ENCODE data around the gene MRPL4. TPM values are rescaled to one million over a fixed set of nuclear protein-coding genes. Genes with fewer than 3 reads are reported as not detected.
A peak's percentile ranks its signal among the peaks of the same experiment; 100 is the strongest.

Gene MRPL4
- total and polyA plus RNA-seq, 2 of the 13 experiments (the other 11 are each of a cell fraction or from before 2014, with no cell fraction given), result 40.6 to 42.5 TPM

- ATAC-seq, result no peak
- CTCF ChIA-PET (ENCODE audit: low intra/inter-chr PET ratio, low total read pairs), result no interaction called here
- H3K9me3 ChIP-seq (ENCODE audit: low read length), result no peaks in the 10 kb centered on the region
- POLR2A ChIA-PET, result interaction anchor here (3.3 kb wide), 1 partner anchor 7 kb away, joined by 23 read pairs; the partner anchor contains the start of gene ICAM1
- in situ Hi-C loops (cut with HindIII; ENCODE audit: extremely low pct_ligation_motif_present, low pct_unique_long_range_greater_than_20kb) (no loop called here), intact Hi-C loops (cut with micrococcal nuclease; ENCODE audit: unreplicated experiment) (no loop called here)
- no peak overlapping the region for H3K27ac ChIP-seq (ENCODE audit: extremely low read length, insufficient read depth, low read length)
- H3K9ac ChIP-seq (ENCODE audit: insufficient read depth, low read depth, low read length), result no peak overlapping the region
- no peak overlapping the region for H2AFZ ChIP-seq (ENCODE audit: low read length)
- H3K36me3 ChIP-seq (replicated peaks in 1 of 2; ENCODE audit: control insufficient read depth in 1 of 2, insufficient read depth in 2 of 2, low read length in 2 of 2), result peaks cover 10 to 33% of the 10 kb centered on the region in 2 experiments; a peak in 4 of 5 replicates
- peaks cover 12% of the 10 kb centered on the region for H3K4me1 ChIP-seq (ENCODE audit: insufficient read depth, low read length)
- BruUV-seq (replicated peaks), result TSS peak; percentile 31
- WGBS (ENCODE audit: low lambda C conversion rate), result 97% methylated on average over 9 of the region's 9 CpGs
- DNase-seq (ENCODE audit: low spot score), result no peak
- H3K4me3 ChIP-seq (replicated peaks in 1 of 3; ENCODE audit: insufficient read depth in 1 of 3, low read depth in 2 of 3, low read length in 3 of 3), result no peak overlapping the region
- TF ChIP-seq ZBTB10 (CRISPR knock-in tag; IDR thresholded peaks at IDR 0.05; ENCODE audit: borderline replicate concordance), result no peak
- peak; percentile 85 for TF ChIP-seq ZNF121 (CRISPR knock-in tag; IDR thresholded peaks at IDR 0.05)
- H4K20me1 ChIP-seq (ENCODE audit: insufficient read depth, low read length), result peaks cover 3% of the 10 kb centered on the region; the same call in 1 of the 2 replicates
- H3K4me2 ChIP-seq (ENCODE audit: low read depth, low read length), result no peak overlapping the region
- no peak for FAIRE-seq
- peaks cover 3% of the 10 kb centered on the region for H3K79me2 ChIP-seq (ENCODE audit: insufficient read depth, low read length)
- H3K27me3 ChIP-seq (ENCODE audit: control insufficient read depth in 1 of 2, insufficient read depth in 2 of 2, low read length in 2 of 2), result no peaks in the 10 kb centered on the region
Observed at GRCh38 chr19:10277795-10278589, 26.0 kb downstream of the MRPL4 start.

GRCh38 chr19:10278935-10279334 is 26.9 kb downstream of the MRPL4 start:
- ChIA-PET POLR2A (interaction anchor here (2.3 to 3.3 kb wide), 2 partner anchors 8 to 10 kb away, joined by 8 to 23 read pairs; partner anchors contain the start of genes ICAM1 and ICAM5), CTCF (ENCODE audit: low intra/inter-chr PET ratio, low total read pairs) (no interaction called here)
- H3K9me3 ChIP-seq (ENCODE audit: low read length), result no peaks in the 10 kb centered on the region
- DNase-seq (ENCODE audit: low spot score) (no peak), ATAC-seq (no peak), FAIRE-seq (no peak)
- no TSS peak for BruUV-seq (replicated peaks)
- H3K79me2 ChIP-seq (ENCODE audit: insufficient read depth, low read length), result peaks cover 2% of the 10 kb centered on the region
- TF ChIP-seq DNMT1 (CRISPR knock-in tag; IDR thresholded peaks at IDR 0.05) (no peak), ZNF75D (CRISPR knock-in tag; IDR thresholded peaks at IDR 0.05; ENCODE audit: borderline replicate concordance) (no peak), ZNF18 (CRISPR knock-in tag; IDR thresholded peaks at IDR 0.05; ENCODE audit: insufficient replicate concordance) (no peak), STAT6 (CRISPR knock-in tag; IDR thresholded peaks at IDR 0.05; ENCODE audit: borderline replicate concordance) (no peak), BORCS8-MEF2B (CRISPR knock-in tag; IDR thresholded peaks at IDR 0.05) (no peak), ETV6 (CRISPR knock-in tag; conservative IDR thresholded peaks at IDR 0.05) (no peak), MTF2 (CRISPR knock-in tag; IDR thresholded peaks at IDR 0.05; ENCODE audit: borderline replicate concordance) (no peak)
- intact Hi-C loops (cut with micrococcal nuclease; ENCODE audit: unreplicated experiment) (no loop called here), in situ Hi-C loops (cut with HindIII; ENCODE audit: extremely low pct_ligation_motif_present, low pct_unique_long_range_greater_than_20kb) (no loop called here)
- H3K4me3 ChIP-seq (replicated peaks in 1 of 3; ENCODE audit: insufficient read depth in 1 of 3, low read depth in 2 of 3, low read length in 3 of 3), result no peak overlapping the region
- no peak overlapping the region for H3K4me2 ChIP-seq (ENCODE audit: low read depth, low read length)
- WGBS (ENCODE audit: low lambda C conversion rate), result 91% methylated on average over 1 of the region's 1 CpG
- H3K27me3 ChIP-seq (ENCODE audit: control insufficient read depth in 1 of 2, insufficient read depth in 2 of 2, low read length in 2 of 2), result no peaks in the 10 kb centered on the region
- H4K20me1 ChIP-seq (ENCODE audit: insufficient read depth, low read length), result peaks cover 3% of the 10 kb centered on the region; the same call in 1 of the 2 replicates
- 0 out of 2 replicates have a peak, but pooled peaks cover 3% of the 10 kb centered on the region for H3K4me1 ChIP-seq (ENCODE audit: insufficient read depth, low read length)
- no peak overlapping the region for H3K9ac ChIP-seq (ENCODE audit: insufficient read depth, low read depth, low read length)
- H2AFZ ChIP-seq (ENCODE audit: low read length), result no peak overlapping the region
- peaks cover 20 to 43% of the 10 kb centered on the region in 2 experiments; a peak in 4 of 5 replicates for H3K36me3 ChIP-seq (replicated peaks in 1 of 2; ENCODE audit: control insufficient read depth in 1 of 2, insufficient read depth in 2 of 2, low read length in 2 of 2)
- H3K27ac ChIP-seq (ENCODE audit: extremely low read length, insufficient read depth, low read length), result no peak overlapping the region

All from HepG2 (cell line).